GM08714 (cell line): ENCODE measurements around the gene ARHGAP26.

Source experiments
- H3K4me3 ChIP-seq: fragments of 200-500 bp; sonication (Bioruptor generic); 2 replicates; pipeline ENCODE4 v1.5.1; 2014; ENCODE audit warnings: mild to moderate bottlenecking, low read length, inconsistent platforms
- ZNF274 ChIP-seq: IDR thresholded peaks from 2 replicates; pipeline ENCODE4 v1.6.1; 2012; ENCODE audit warnings: mild to moderate bottlenecking, low read depth, low read length

ARHGAP26 gene

GRCh38 chr5:142845954-142846398 lies 75.8 kb downstream of the ARHGAP26 start:
- H3K4me3 ChIP-seq, result no peak overlapping the region; the same call in 1 of the 2 replicates
- TF ChIP-seq ZNF274, result no peak

GRCh38 chr5:142846406-142846805 lies 76.2 kb downstream of the ARHGAP26 start:
- no peak overlapping the region for H3K4me3 ChIP-seq
- TF ChIP-seq ZNF274, result no peak

GRCh38 chr5:142847898-142848790 lies 78.0 kb downstream of the ARHGAP26 start:
- no peak for TF ChIP-seq ZNF274
- no peak overlapping the region for H3K4me3 ChIP-seq

GRCh38 chr5:142849466-142849865 lies 79.3 kb downstream of the ARHGAP26 start:
- TF ChIP-seq ZNF274, result no peak
- H3K4me3 ChIP-seq, result no peak overlapping the region

- H3K4me3 ChIP-seq, result no peak overlapping the region
- no peak for TF ChIP-seq ZNF274
Observed at GRCh38 chr5:142849880-142850279, 79.7 kb downstream of the ARHGAP26 start.

GRCh38 chr5:142851731-142852130 lies 81.6 kb downstream of the ARHGAP26 start:
- TF ChIP-seq ZNF274, result no peak

GRCh38 chr5:142852416-142853198 lies 82.4 kb downstream of the ARHGAP26 start:
- TF ChIP-seq ZNF274, result no peak

More at GRCh38 chr5:142851731-142852130, 81.6 kb downstream of the ARHGAP26 start:
- H3K4me3 ChIP-seq, result no peak overlapping the region

GRCh38 chr5:142853682-142854081 lies 83.5 kb downstream of the ARHGAP26 start:
- TF ChIP-seq ZNF274, result no peak

More at GRCh38 chr5:142852416-142853198, 82.4 kb downstream of the ARHGAP26 start:
- H3K4me3 ChIP-seq, result no peak overlapping the region

GRCh38 chr5:142856269-142856782 lies 86.1 kb downstream of the ARHGAP26 start:
- H3K4me3 ChIP-seq, result no peak overlapping the region
- TF ChIP-seq ZNF274, result no peak

More at GRCh38 chr5:142853682-142854081, 83.5 kb downstream of the ARHGAP26 start:
- no peak overlapping the region for H3K4me3 ChIP-seq

- no peak for TF ChIP-seq ZNF274
- H3K4me3 ChIP-seq, result no peak overlapping the region
Observed at GRCh38 chr5:142857405-142857804, 87.2 kb downstream of the ARHGAP26 start.

GRCh38 chr5:142859037-142859436 lies 88.9 kb downstream of the ARHGAP26 start:
- no peak for TF ChIP-seq ZNF274
- H3K4me3 ChIP-seq, result no peak overlapping the region

- no peak for TF ChIP-seq ZNF274
- no peak overlapping the region for H3K4me3 ChIP-seq
Observed at GRCh38 chr5:142860270-142860669, 90.1 kb downstream of the ARHGAP26 start.

- no peak for TF ChIP-seq ZNF274
Observed at GRCh38 chr5:142861011-142861410, 90.8 kb downstream of the ARHGAP26 start.

GRCh38 chr5:142862594-142862993 lies 92.4 kb downstream of the ARHGAP26 start:
- TF ChIP-seq ZNF274, result no peak
- H3K4me3 ChIP-seq, result no peak overlapping the region

More at GRCh38 chr5:142861011-142861410, 90.8 kb downstream of the ARHGAP26 start:
- H3K4me3 ChIP-seq, result no peak overlapping the region
